Muscle layer of duodenum (tissue), 2 donors: ENCODE measurements around the gene TIMM17B.
A peak's percentile ranks its signal among the peaks of the same experiment; 100 is the strongest.
"Not testable (repeated sequence)": the region's sequence is repeated elsewhere in the genome, so short reads cannot be mapped to it uniquely, and the experiment has no call there.

ENCODE experiments used
- H3K27ac ChIP-seq: one replicate; pipeline ENCODE4 v1.7.0; 2013; ENCODE audit warnings: mild to moderate bottlenecking, low read length
- H3K27me3 ChIP-seq: one replicate; pipeline ENCODE4 v1.7.0; 2013; ENCODE audit warnings: low read depth, mild to moderate bottlenecking, control low read depth, low read length
- H3K36me3 ChIP-seq, 2 donors: one replicate each; pipeline ENCODE4 v1.7.0; 2013; ENCODE audit warnings: low read length in 2 of 2, control low read depth in 1 of 2, mild to moderate bottlenecking in 1 of 2; ENCODE audit not compliant: insufficient read depth in 2 of 2, control insufficient read depth in 1 of 2
- H3K4me1 ChIP-seq, 2 donors: one replicate each; pipeline ENCODE4 v1.7.0; 2013; ENCODE audit warnings: low read length in 2 of 2, mild to moderate bottlenecking in 2 of 2, control low read depth in 1 of 2, moderate library complexity in 1 of 2; ENCODE audit not compliant: insufficient read depth in 2 of 2, control insufficient read depth in 1 of 2
- H3K4me3 ChIP-seq, 2 donors: one replicate each; pipeline ENCODE4 v1.7.0; 2013; ENCODE audit warnings: low read length in 2 of 2, low read depth in 1 of 2, mild to moderate bottlenecking in 1 of 2
- H3K9me3 ChIP-seq, 2 donors: one replicate each; pipeline ENCODE4 v1.7.0; 2013; ENCODE audit warnings: low read length in 2 of 2, control low read depth in 1 of 2, mild to moderate bottlenecking in 1 of 2; ENCODE audit not compliant: control insufficient read depth in 1 of 2
- donor health status: healthy.

The TIMM17B gene

GRCh38 chrX:48892896-48893295 is 4.7 kb downstream of the TIMM17B start:
- Histone ChIP-seq H3K36me3 (peaks cover 0 to 13% of the 10 kb centered on the region in 2 donors), H3K4me3 (no peak overlapping the region), H3K27me3 (no peaks in the 10 kb centered on the region), H3K27ac (no peak overlapping the region), H3K4me1 (peaks cover 0 to 16% of the 10 kb centered on the region in 2 donors), H3K9me3 (no peaks in the 10 kb centered on the region)

GRCh38 chrX:48891402-48892288 is 5.9 kb downstream of the TIMM17B start:
- Histone ChIP-seq H3K27me3 (no peaks in the 10 kb centered on the region), H3K4me1 (peaks cover 0 to 14% of the 10 kb centered on the region in 2 donors), H3K36me3 (peaks cover 0 to 13% of the 10 kb centered on the region in 2 donors), H3K27ac (no peak overlapping the region), H3K4me3 (peak overlapping the region; percentile 39 to 73), H3K9me3 (no peaks in the 10 kb centered on the region)

DNA sequence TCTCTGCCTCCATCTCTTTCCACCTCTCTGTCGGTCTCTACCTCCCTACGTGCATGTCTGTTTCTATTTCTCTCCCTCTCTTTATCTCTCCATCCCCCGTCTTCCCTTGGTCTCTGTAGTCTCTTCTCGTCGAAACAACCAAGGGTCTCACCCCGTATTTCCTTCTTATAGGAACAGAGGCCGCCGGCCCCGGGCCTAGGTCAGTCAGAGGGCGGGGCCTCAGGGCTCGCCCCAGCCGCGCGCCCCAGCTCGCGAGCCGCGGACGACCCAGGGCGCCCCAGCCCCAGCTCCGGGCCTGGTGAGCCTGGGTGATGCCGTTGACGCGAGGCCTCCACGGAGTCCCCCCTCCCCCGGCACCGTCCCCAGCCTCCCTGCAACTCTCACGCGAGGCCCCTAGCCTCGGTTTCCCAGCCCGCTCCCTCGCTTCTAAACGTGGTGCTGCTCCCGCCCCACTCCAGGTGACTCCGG is 6.6 kb downstream of the TIMM17B start:
- Histone ChIP-seq H3K36me3 (peaks cover 0 to 13% of the 10 kb centered on the region in 2 donors), H3K27me3 (no peaks in the 10 kb centered on the region), H3K9me3 (no peaks in the 10 kb centered on the region), H3K27ac (no peak overlapping the region), H3K4me1 (peaks cover 0 to 8% of the 10 kb centered on the region in 2 donors), H3K4me3 (peak overlapping the region; percentile 33 to 73)

GRCh38 chrX:48890296-48890925 is 7.2 kb downstream of the TIMM17B start:
- H3K4me3 ChIP-seq = peak overlapping the region; percentile 33 to 73
- H3K36me3 ChIP-seq = peaks cover 0 to 13% of the 10 kb centered on the region in 2 donors
- H3K4me1 ChIP-seq = peaks cover 0 to 8% of the 10 kb centered on the region in 2 donors
- H3K27ac ChIP-seq = no peak overlapping the region
- no peaks in the 10 kb centered on the region for H3K9me3 ChIP-seq
- no peaks in the 10 kb centered on the region for H3K27me3 ChIP-seq

DNA sequence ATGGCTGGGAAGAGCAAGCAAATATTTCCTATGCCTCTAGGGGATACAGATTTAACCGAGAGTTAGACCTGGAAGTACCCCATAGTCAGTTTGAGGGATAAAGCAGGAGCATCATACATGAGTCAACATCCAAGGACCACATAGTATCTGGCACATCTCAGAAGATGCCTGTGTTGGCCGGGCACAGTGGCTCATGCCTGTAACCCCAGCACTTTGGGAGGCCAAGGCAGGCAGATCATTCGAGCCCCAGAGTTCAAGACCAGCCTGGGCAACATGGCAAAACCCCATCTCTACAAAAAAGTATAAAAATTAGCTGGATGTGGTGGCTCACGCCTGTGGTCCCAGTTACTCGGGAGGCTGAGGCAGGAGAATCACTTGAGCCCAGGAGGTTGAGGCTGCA is 11.0 kb downstream of the TIMM17B start:
- not testable (repeated sequence) for H3K4me1 ChIP-seq, H3K27me3 ChIP-seq, H3K4me3 ChIP-seq, H3K9me3 ChIP-seq, H3K36me3 ChIP-seq, H3K27ac ChIP-seq

- no peaks in the 10 kb centered on the region for H3K27me3 ChIP-seq
- no peak overlapping the region for H3K4me3 ChIP-seq
- H3K4me1 ChIP-seq = no peaks in the 10 kb centered on the region
- H3K36me3 ChIP-seq = no peaks in the 10 kb centered on the region
- no peaks in the 10 kb centered on the region for H3K9me3 ChIP-seq
- H3K27ac ChIP-seq = no peak overlapping the region
Observed at GRCh38 chrX:48883729-48884128, 13.8 kb downstream of the TIMM17B start.

DNA sequence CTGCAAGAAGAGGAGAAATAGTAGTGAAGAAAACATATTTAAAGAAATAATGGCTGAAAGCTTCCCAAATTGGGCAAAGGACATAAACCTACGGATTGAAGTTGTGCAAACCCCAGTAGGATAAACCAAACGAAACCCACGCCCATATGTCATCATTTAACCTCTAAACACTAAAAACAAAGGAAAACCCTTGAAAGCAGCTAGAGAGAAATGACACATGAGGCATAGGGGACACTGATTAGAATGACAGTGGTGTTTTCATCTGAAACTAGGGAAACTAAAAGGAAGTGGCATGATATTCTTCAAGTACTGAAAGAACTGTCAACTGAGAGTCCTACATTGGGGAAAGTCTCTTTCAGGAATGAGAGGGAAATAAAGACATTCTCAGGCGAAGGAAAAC is 20.6 kb downstream of the TIMM17B start:
- not testable (repeated sequence) for H3K4me3 ChIP-seq, H3K9me3 ChIP-seq, H3K27ac ChIP-seq, H3K4me1 ChIP-seq, H3K36me3 ChIP-seq, H3K27me3 ChIP-seq

GRCh38 chrX:48872017-48872416 is 25.6 kb downstream of the TIMM17B start:
- not testable (repeated sequence) for H3K27ac ChIP-seq, H3K4me1 ChIP-seq, H3K36me3 ChIP-seq, H3K9me3 ChIP-seq, H3K27me3 ChIP-seq, H3K4me3 ChIP-seq

GRCh38 chrX:48864210-48864609 is 33.4 kb downstream of the TIMM17B start:
- Histone ChIP-seq H3K27ac (no peak overlapping the region), H3K4me3 (no peak overlapping the region), H3K27me3 (no peaks in the 10 kb centered on the region), H3K36me3 (no peaks in the 10 kb centered on the region), H3K9me3 (no peaks in the 10 kb centered on the region), H3K4me1 (no peaks in the 10 kb centered on the region)

GRCh38 chrX:48854898-48855297 is 42.7 kb downstream of the TIMM17B start:
- no peaks in the 10 kb centered on the region for H3K4me1 ChIP-seq
- no peak overlapping the region for H3K4me3 ChIP-seq
- H3K27ac ChIP-seq = no peak overlapping the region
- H3K27me3 ChIP-seq = no peaks in the 10 kb centered on the region
- no peaks in the 10 kb centered on the region for H3K36me3 ChIP-seq
- H3K9me3 ChIP-seq = no peaks in the 10 kb centered on the region

- not testable (repeated sequence) for H3K27me3 ChIP-seq, H3K9me3 ChIP-seq
Observed at GRCh38 chrX:48854121-48854804, 43.3 kb downstream of the TIMM17B start.

More at GRCh38 chrX:48854121-48854804, 43.3 kb downstream of the TIMM17B start:
- H3K4me3 ChIP-seq, H3K36me3 ChIP-seq, H3K4me1 ChIP-seq, H3K27ac ChIP-seq: not testable (repeated sequence)
